ENCODE results near the gene PSME4.

The PSME4 gene

GRCh38 chr2:53994818-53995808 is 24.3 kb upstream of the PSME4 start:
- TF ChIP-seq REST (IDR thresholded peaks at IDR 0.05; ENCODE audit: insufficient read depth in 1 of 2, low read depth in 2 of 2, low read length in 2 of 2) (no peak), TAF1 (IDR thresholded peaks at IDR 0.05; ENCODE audit: borderline replicate concordance, insufficient read depth, low read length) (no peak), POLR2AphosphoS5 (IDR thresholded peaks at IDR 0.05; ENCODE audit: low read depth, low read length) (no peak), SIN3A (IDR thresholded peaks at IDR 0.05; ENCODE audit: borderline replicate concordance, insufficient read depth, low read length) (no peak), FOXP2 (optimal IDR thresholded peaks at IDR 0.05; ENCODE audit: borderline replicate concordance, extremely low read depth, extremely low read length, insufficient read depth) (no peak)

GRCh38 chr2:53991948-53992347 is 21.2 kb upstream of the PSME4 start:
- no peak for TF ChIP-seq TAF1 (IDR thresholded peaks at IDR 0.05; ENCODE audit: borderline replicate concordance, insufficient read depth, low read length)
- no peak for TF ChIP-seq FOXP2 (optimal IDR thresholded peaks at IDR 0.05; ENCODE audit: borderline replicate concordance, extremely low read depth, extremely low read length, insufficient read depth)
- no peak for TF ChIP-seq SIN3A (IDR thresholded peaks at IDR 0.05; ENCODE audit: borderline replicate concordance, insufficient read depth, low read length)
- TF ChIP-seq POLR2AphosphoS5 (IDR thresholded peaks at IDR 0.05; ENCODE audit: low read depth, low read length): no peak
- TF ChIP-seq REST (IDR thresholded peaks at IDR 0.05; ENCODE audit: insufficient read depth in 1 of 2, low read depth in 2 of 2, low read length in 2 of 2): no peak

GRCh38 chr2:53989210-53989862 is 18.5 kb upstream of the PSME4 start:
- TF ChIP-seq TAF1 (IDR thresholded peaks at IDR 0.05; ENCODE audit: borderline replicate concordance, insufficient read depth, low read length): no peak
- TF ChIP-seq FOXP2 (optimal IDR thresholded peaks at IDR 0.05; ENCODE audit: borderline replicate concordance, extremely low read depth, extremely low read length, insufficient read depth): no peak
- TF ChIP-seq POLR2AphosphoS5 (IDR thresholded peaks at IDR 0.05; ENCODE audit: low read depth, low read length): no peak
- no peak for TF ChIP-seq REST (IDR thresholded peaks at IDR 0.05; ENCODE audit: insufficient read depth in 1 of 2, low read depth in 2 of 2, low read length in 2 of 2)
- no peak for TF ChIP-seq SIN3A (IDR thresholded peaks at IDR 0.05; ENCODE audit: borderline replicate concordance, insufficient read depth, low read length)

- TF ChIP-seq REST (IDR thresholded peaks at IDR 0.05; ENCODE audit: insufficient read depth in 1 of 2, low read depth in 2 of 2, low read length in 2 of 2) (no peak), SIN3A (IDR thresholded peaks at IDR 0.05; ENCODE audit: borderline replicate concordance, insufficient read depth, low read length) (no peak), FOXP2 (optimal IDR thresholded peaks at IDR 0.05; ENCODE audit: borderline replicate concordance, extremely low read depth, extremely low read length, insufficient read depth) (no peak), TAF1 (IDR thresholded peaks at IDR 0.05; ENCODE audit: borderline replicate concordance, insufficient read depth, low read length) (no peak), POLR2AphosphoS5 (IDR thresholded peaks at IDR 0.05; ENCODE audit: low read depth, low read length) (no peak)
Observed at GRCh38 chr2:53987336-53987921, 16.6 kb upstream of the PSME4 start.

All from PFSK-1 (cell line).